K562 (cell line): ENCODE results near the gene NELL1. TPM values are rescaled to one million over a fixed set of nuclear protein-coding genes. Genes with fewer than 3 reads are reported as not detected.

Experiments used
- ATAC-seq: fragments of 200-7000 bp; cut with Tn5 transposase; 3 replicates; pipeline ENCODE4 v1.9.1; 2020; ENCODE audit warnings: moderate library complexity
- BruUV-seq: library from RNA; stranded (reverse); fragments of 400-500 nt; replicated peaks from 2 replicates; lab custom pipeline; 2021; lab: Mats Ljungman, UMichigan
- CTCF ChIA-PET: fragments of 300-600 bp; formaldehyde crosslinking; extraction: SDS; loops from one replicate; lab custom pipeline; 2021; ENCODE audit warnings: low intra/inter-chr PET ratio; lab: Yijun Ruan, JAX
- POLR2A ChIA-PET: fragments of 300-600, 350-650 bp; sonication (Branson Sonifier 250); formaldehyde crosslinking; extraction: SDS; loops from one replicate; lab custom pipeline; 2021; ENCODE audit warnings: antibody characterized with exemption, inconsistent platforms; lab: Yijun Ruan, JAX
- DNase-seq, 4 experiments: peaks; one replicate each; pipeline versions ENCODE4 v3.0.0 to v3.0.0-alpha.2; 2011 to 2018; ENCODE audit warnings: low spot score in 3 of 4, mixed read lengths in 3 of 4; ENCODE audit errors: extremely low read depth in 1 of 4
- FAIRE-seq: peaks from 2 replicates; lab custom pipeline; 2011; peaks lifted over from hg19 to GRCh38; lab: Jason Lieb, UNC
- H2AFZ ChIP-seq: 2 replicates; pipeline ENCODE4 v1.6.0; 2011; ENCODE audit warnings: low read depth, low read length, control low read depth, inconsistent platforms
- H3K27ac ChIP-seq: fragments of 200-600 bp; 3 replicates; pipeline ENCODE4 v1.8.0; 2011; ENCODE audit warnings: low read depth, mild to moderate bottlenecking, control low read depth, inconsistent platforms, low read length, moderate library complexity, mixed read lengths; ENCODE audit errors: extremely low read depth
- H3K27me3 ChIP-seq, 2 experiments: fragments of 300-600 bp in 1 of 2; 2 replicates in 1 of 2; 3 replicates in 1 of 2; pipeline versions ENCODE4 v1.6.0 to v1.8.0; 2011; ENCODE audit warnings: inconsistent platforms in 2 of 2, low read length in 2 of 2, mild to moderate bottlenecking in 1 of 2, mixed read lengths in 1 of 2, moderate library complexity in 1 of 2; ENCODE audit not compliant: control insufficient read depth in 2 of 2, insufficient read depth in 2 of 2
- H3K36me3 ChIP-seq: fragments of 300-600 bp; 3 replicates; pipeline ENCODE4 v1.8.0; 2011; ENCODE audit warnings: mild to moderate bottlenecking, low read length, inconsistent platforms; ENCODE audit not compliant: control insufficient read depth, insufficient read depth
- H3K4me1 ChIP-seq, 2 experiments: fragments of 200-600 bp in 1 of 2; replicated peaks in 1 of 2; 2 replicates in 1 of 2; 3 replicates in 1 of 2; pipeline versions ENCODE4 v1.5.1 to v1.8.0; 2011; ENCODE audit warnings: inconsistent platforms in 2 of 2, low read length in 2 of 2, mild to moderate bottlenecking in 1 of 2, mixed read lengths in 1 of 2, moderate library complexity in 1 of 2; ENCODE audit not compliant: control insufficient read depth in 2 of 2, insufficient read depth in 2 of 2
- H3K4me2 ChIP-seq: 2 replicates; pipeline ENCODE4 v1.6.1; 2011; ENCODE audit warnings: low read length, control low read depth, inconsistent platforms, mixed read lengths; ENCODE audit not compliant: insufficient read depth
- H3K4me3 ChIP-seq: fragments of 200-600 bp; sonication (generic), shearing (Covaris generic); 2 replicates; pipeline ENCODE4 v1.5.1; 2016; ENCODE audit warnings: control low read depth, inconsistent platforms
- H3K79me2 ChIP-seq: fragments of 200-600 bp; 3 replicates; pipeline ENCODE4 v1.8.0; 2011; ENCODE audit warnings: low read length, inconsistent platforms; ENCODE audit not compliant: control insufficient read depth, insufficient read depth
- H3K9ac ChIP-seq, 2 experiments: 2 replicates each; pipeline versions ENCODE4 v1.6.0 to v1.6.1; 2011; ENCODE audit warnings: low read depth in 2 of 2, low read length in 2 of 2, control low read depth in 1 of 2, inconsistent platforms in 1 of 2, mild to moderate bottlenecking in 1 of 2, mixed read lengths in 1 of 2; ENCODE audit not compliant: insufficient read depth in 1 of 2
- H3K9me1 ChIP-seq: one replicate; pipeline ENCODE4 v1.6.0; 2011; ENCODE audit warnings: inconsistent platforms, mild to moderate bottlenecking, low read length, moderate library complexity; ENCODE audit not compliant: control insufficient read depth, insufficient read depth
- H3K9me3 ChIP-seq: replicated peaks from 2 replicates; pipeline ENCODE4 v1.5.1; 2011; ENCODE audit warnings: low read depth, low read length, inconsistent platforms; ENCODE audit not compliant: control insufficient read depth, insufficient read depth
- H4K20me1 ChIP-seq: replicated peaks from 2 replicates; pipeline ENCODE4 v1.6.1; 2011; ENCODE audit warnings: low read length, inconsistent platforms, mixed read lengths; ENCODE audit not compliant: control insufficient read depth, insufficient read depth
- ATF3 ChIP-seq, 2 experiments: fragments of 450-650 bp in 1 of 2; sonication (generic) in 1 of 2; formaldehyde crosslinking in 1 of 2; IDR thresholded peaks in 1 of 2; conservative IDR thresholded peaks in 1 of 2; 2 replicates each; pipeline versions ENCODE4 v1.6.1 to v1.8.1; 2016 to 2023; ENCODE audit warnings: mild to moderate bottlenecking in 2 of 2, moderate library complexity in 2 of 2, inconsistent platforms in 1 of 2, missing genetic modification reagents in 1 of 2
- CGGBP1 ChIP-seq: fragments of 250-450 bp; sonication (Bioruptor Pico); IDR thresholded peaks from 2 replicates; pipeline ENCODE4 v1.9.0; 2021; ENCODE audit warnings: mild to moderate bottlenecking
- DDX20 ChIP-seq: fragments of 450-650 bp; IDR thresholded peaks from 2 replicates; pipeline ENCODE4 v1.6.1; 2016; ENCODE audit warnings: missing genetic modification characterization, low read depth, mild to moderate bottlenecking, missing compliant biosample characterization, moderate library complexity
- GABPB2 ChIP-seq: fragments of 250-450 bp; sonication (Bioruptor Pico); conservative IDR thresholded peaks from 2 replicates; pipeline ENCODE4 v1.5.1; 2021; ENCODE audit warnings: mild to moderate bottlenecking
- HINFP ChIP-seq: fragments of 450-650 bp; conservative IDR thresholded peaks from 2 replicates; pipeline ENCODE4 v1.6.1; 2016; ENCODE audit warnings: missing genetic modification characterization, low read depth, mild to moderate bottlenecking, control low read depth, missing compliant biosample characterization
- ID3 ChIP-seq, 2 experiments: fragments of 250-450 bp in 1 of 2; fragments of 450-650 bp in 1 of 2; sonication (Bioruptor Pico) in 1 of 2; IDR thresholded peaks; 2 replicates each; pipeline versions ENCODE4 v1.6.1 to v1.8.0; 2016 to 2021; ENCODE audit warnings: mild to moderate bottlenecking in 2 of 2, moderate library complexity in 2 of 2, missing compliant biosample characterization in 1 of 2, missing genetic modification characterization in 1 of 2
- IRF2 ChIP-seq: sonication (generic); formaldehyde crosslinking; IDR thresholded peaks from 2 replicates; pipeline ENCODE4 v1.8.1; 2022; ENCODE audit warnings: mild to moderate bottlenecking, missing genetic modification reagents
- KLF6 ChIP-seq: fragments of 250-450 bp; sonication (Bioruptor Pico); IDR thresholded peaks from 2 replicates; pipeline ENCODE4 v1.4.0; 2020; ENCODE audit warnings: mild to moderate bottlenecking, moderate library complexity, borderline replicate concordance
- MCM5 ChIP-seq: fragments of 450-650 bp; IDR thresholded peaks from 2 replicates; pipeline ENCODE4 v1.6.1; 2016; ENCODE audit warnings: low read depth
- MXI1 ChIP-seq: IDR thresholded peaks from 2 replicates; pipeline ENCODE4 v1.6.1; 2011; ENCODE audit warnings: low read depth, mild to moderate bottlenecking, improper control_type of control experiment, low read length
- MYC ChIP-seq, 2 experiments: fragments of 250-450 bp in 1 of 2; sonication (Bioruptor Pico) in 1 of 2; IDR thresholded peaks; 2 replicates each; pipeline versions ENCODE4 v1.5.1 to v1.6.1; 2012 to 2021; ENCODE audit warnings: low read depth in 2 of 2, borderline replicate concordance in 1 of 2, improper control_type of control experiment in 1 of 2, low read length in 1 of 2, mild to moderate bottlenecking in 1 of 2, moderate library complexity in 1 of 2
- NCOA1 ChIP-seq: fragments of 450-650 bp; IDR thresholded peaks from 2 replicates; pipeline ENCODE4 v1.6.1; 2016; ENCODE audit warnings: low read depth
- PHF8 ChIP-seq: fragments of 200-600 bp; sonication (generic); IDR thresholded peaks from 2 replicates; pipeline ENCODE4 v1.6.1; 2012; ENCODE audit warnings: mixed run types, mild to moderate bottlenecking, inconsistent platforms, low read length, moderate library complexity, borderline replicate concordance
- POLR2B ChIP-seq: fragments of 450-650 bp; IDR thresholded peaks from 2 replicates; pipeline ENCODE4 v1.6.1; 2018; ENCODE audit warnings: low read depth; ENCODE audit not compliant: partially characterized antibody
- PYGO2 ChIP-seq: fragments of 450-650 bp; IDR thresholded peaks from 2 replicates; pipeline ENCODE4 v1.6.1; 2016; ENCODE audit warnings: mild to moderate bottlenecking, missing genetic modification characterization, moderate library complexity, missing compliant biosample characterization
- TRIM25 ChIP-seq: fragments of 450-650 bp; IDR thresholded peaks from 2 replicates; pipeline ENCODE4 v1.7.0; 2016; ENCODE audit warnings: borderline replicate concordance
- ZNF224 ChIP-seq: sonication (generic); formaldehyde crosslinking; IDR thresholded peaks from 2 replicates; pipeline ENCODE4 v1.8.0; 2022; ENCODE audit warnings: mild to moderate bottlenecking, missing genetic modification reagents
- ZNF695 ChIP-seq: fragments of 450-650 bp; formaldehyde crosslinking; IDR thresholded peaks from 2 replicates; pipeline ENCODE4 v1.4.0; 2020; ENCODE audit warnings: mild to moderate bottlenecking, moderate library complexity
- WGBS: fragments of 100-300 bp; shearing (Covaris generic); methylation state at CpG from one replicate; pipeline ENCODE4 v1.1.6; 2016; ENCODE audit warnings: low coverage, mixed read lengths; ENCODE audit not compliant: insufficient coverage; ENCODE audit errors: missing lambda C conversion rate; 5-methylcytosine and 5-hydroxymethylcytosine counted together
- in situ Hi-C: fragments of 300-500 bp; cut with MboI; formaldehyde crosslinking; loops from 4 replicates; pipeline ENCODE4 v1.15.0; 2018; ENCODE audit warnings: inconsistent platforms, mixed read lengths
- intact Hi-C: fragments of 100-400 bp; cut with micrococcal nuclease; formaldehyde crosslinking; loops from 2 replicates; pipeline ENCODE4 v1.14.2; 2022
- polyA plus RNA-seq, 8 experiments: library from polyadenylated mRNA; depleted of rRNA in 4 of 8; stranded (reverse) in 5 of 8; unstranded in 3 of 8; fragments of >200 nt; fragmentation: Nextera tagmentation in 2 of 8; fragmentation: Illumina TruSeq in 1 of 8; extraction: Ambion mirVana in 2 of 8; extraction: Trizol in 1 of 8; gene quantifications; 2 replicates each; pipeline versions ENCODE4 v1.2.1 to v1.2.3, GENCODE V29; 2011 to 2014; ENCODE audit warnings: inconsistent platforms in 1 of 8, missing spikeins in 1 of 8
- total RNA-seq, 7 experiments: library from RNA; depleted of rRNA in 6 of 7; stranded (reverse); fragments of >200 nt in 6 of 7; fragmentation: Illumina TruSeq in 2 of 7; extraction: Trizol in 2 of 7; gene quantifications; 2 replicates each; pipeline versions ENCODE4 v1.2.1 to v1.2.3, GENCODE V29; 2011 to 2021; ENCODE audit warnings: low replicate concordance in 1 of 7

The NELL1 gene
- total and polyA plus RNA-seq, 9 of the 15 experiments (the other 6 are each of a cell fraction or from before 2014, with no cell fraction given): not detected

- DNase-seq (no peak), FAIRE-seq (no peak), ATAC-seq (no peak)
- no peaks in the 10 kb centered on the region for H3K4me1 ChIP-seq
- H4K20me1 ChIP-seq: no peaks in the 10 kb centered on the region
- no peak overlapping the region for H3K27ac ChIP-seq
- no peak overlapping the region for H3K9ac ChIP-seq
- BruUV-seq: no TSS peak
- no peaks in the 10 kb centered on the region for H3K79me2 ChIP-seq
- H3K4me3 ChIP-seq: no peak overlapping the region
- POLR2A ChIA-PET: no interaction called here
- no peaks in the 10 kb centered on the region for H3K27me3 ChIP-seq
- no peaks in the 10 kb centered on the region for H3K9me1 ChIP-seq
- H2AFZ ChIP-seq: no peak overlapping the region
- WGBS: 0% methylated on average over 1 of the region's 1 CpG
- CTCF ChIA-PET: no interaction called here
- H3K36me3 ChIP-seq: no peaks in the 10 kb centered on the region
- in situ Hi-C loops: no loop called here
- intact Hi-C loops: no loop called here
- H3K9me3 ChIP-seq: no peaks in the 10 kb centered on the region
- no peak overlapping the region for H3K4me2 ChIP-seq
- TF ChIP-seq GABPB2 (CRISPR knock-in tag): no peak
- no peak for TF ChIP-seq PHF8
- no peak for TF ChIP-seq TRIM25
- TF ChIP-seq MCM5: no peak
- no peak for TF ChIP-seq MXI1
- TF ChIP-seq ID3 (CRISPR knock-in tag; IDR thresholded peaks at IDR 0.05): no peak
- TF ChIP-seq ID3 (tag; IDR thresholded peaks at IDR 0.05): no peak
- TF ChIP-seq PYGO2 (tag): no peak
- TF ChIP-seq ZNF224 (CRISPR knock-in tag): no peak
- TF ChIP-seq POLR2B: no peak
- TF ChIP-seq DDX20 (tag): no peak
- no peak for TF ChIP-seq MYC (IDR thresholded peaks at IDR 0.05; ENCODE audit: low read depth, low read length)
- no peak for TF ChIP-seq MYC (CRISPR knock-in tag; IDR thresholded peaks at IDR 0.05; ENCODE audit: borderline replicate concordance, low read depth)
- no peak for TF ChIP-seq HINFP (tag)
- TF ChIP-seq KLF6 (CRISPR knock-in tag): no peak
- no peak for TF ChIP-seq ATF3 (IDR thresholded peaks at IDR 0.05)
- no peak for TF ChIP-seq ATF3 (CRISPR knock-in tag; conservative IDR thresholded peaks at IDR 0.05)
- no peak for TF ChIP-seq CGGBP1 (CRISPR knock-in tag)
- no peak for TF ChIP-seq NCOA1
- no peak for TF ChIP-seq IRF2
- no peak for TF ChIP-seq ZNF695
Measured at GRCh38 chr11:21411104-21411503, 741.7 kb downstream of the NELL1 start.
